ENCODE measurements around the gene FNDC3B. TPM values are rescaled to one million over a fixed set of nuclear protein-coding genes. Genes with fewer than 3 reads are reported as not detected.

FNDC3B gene
- total and polyA plus RNA-seq, 2 of the 8 experiments (the other 6 are each of a cell fraction or from before 2014, with no cell fraction given) = 14.1 to 44.4 TPM

GRCh38 chr3:172051957-172052354, 12.6 kb downstream of the FNDC3B start (continued):
- TF ChIP-seq RXRA (IDR thresholded peaks at IDR 0.05; ENCODE audit: insufficient read depth, low read depth, low read length) (no peak), MAX (IDR thresholded peaks at IDR 0.05) (no peak), RBBP5 (IDR thresholded peaks at IDR 0.05; ENCODE audit: borderline replicate concordance, low read depth, low read length) (no peak), CHD1 (IDR thresholded peaks at IDR 0.05; ENCODE audit: low read depth, low read length) (no peak), CBX5 (IDR thresholded peaks at IDR 0.05; ENCODE audit: low read depth, low read length) (no peak), CEBPB (IDR thresholded peaks at IDR 0.05; ENCODE audit: low read depth, low read length) (no peak)
